ENCODE measurements around the gene SLC5A10. TPM values are rescaled to one million over a fixed set of nuclear protein-coding genes. Genes with fewer than 3 reads are reported as not detected.
"Not testable (repeated sequence)": the region's sequence is repeated elsewhere in the genome, so short reads cannot be mapped to it uniquely, and the experiment has no call there.

The SLC5A10 gene
- total and polyA plus RNA-seq, 8 donors: 0.60 to 1.0 (median 0.77) TPM; not detected in 2

GRCh38 chr17:19048826-19049225, 96.9 kb downstream of the SLC5A10 start:
- H3K4me3 ChIP-seq; intact Hi-C loops (cut with DNase I); H3K36me3 ChIP-seq; H3K27me3 ChIP-seq; DNase-seq; ATAC-seq; H3K27ac ChIP-seq; H3K9me3 ChIP-seq; H3K4me1 ChIP-seq: not testable (repeated sequence)

GRCh38 chr17:19055447-19055846, 103.5 kb downstream of the SLC5A10 start:
- H3K4me3 ChIP-seq; H3K4me1 ChIP-seq; H3K27ac ChIP-seq; DNase-seq; H3K36me3 ChIP-seq; H3K9me3 ChIP-seq; H3K27me3 ChIP-seq; intact Hi-C loops (cut with DNase I): not testable (repeated sequence)
- ATAC-seq: peak; percentile 72

- ATAC-seq: peak; percentile 9
- H3K27ac ChIP-seq; H3K4me1 ChIP-seq; H3K9me3 ChIP-seq; H3K36me3 ChIP-seq; H3K27me3 ChIP-seq; intact Hi-C loops (cut with DNase I); H3K4me3 ChIP-seq: not testable (repeated sequence)
- peak in 2 of 4 donors; percentile 6 to 31 for DNase-seq
Measured at GRCh38 chr17:19062009-19062717, 110.2 kb downstream of the SLC5A10 start.

GRCh38 chr17:19062718-19063325, 110.9 kb downstream of the SLC5A10 start:
- H3K36me3 ChIP-seq; H3K9me3 ChIP-seq; intact Hi-C loops (cut with DNase I); H3K4me3 ChIP-seq; H3K4me1 ChIP-seq; H3K27me3 ChIP-seq; DNase-seq; H3K27ac ChIP-seq: not testable (repeated sequence)
- ATAC-seq: peak; percentile 95

- H3K27me3 ChIP-seq; H3K4me3 ChIP-seq; H3K36me3 ChIP-seq; intact Hi-C loops (cut with DNase I); H3K4me1 ChIP-seq; H3K9me3 ChIP-seq: not testable (repeated sequence)
- DNase-seq: peak in 2 of 4 donors; percentile 87 to 92
- peak; percentile 50 for ATAC-seq
- H3K27ac ChIP-seq: peak overlapping the region; percentile 68 to 82
Measured at GRCh38 chr17:19063326-19063956, 111.5 kb downstream of the SLC5A10 start.

GRCh38 chr17:19064378-19064777, 112.4 kb downstream of the SLC5A10 start:
- H3K36me3 ChIP-seq; H3K4me3 ChIP-seq; H3K4me1 ChIP-seq; H3K27ac ChIP-seq; intact Hi-C loops (cut with DNase I); ATAC-seq; H3K9me3 ChIP-seq; H3K27me3 ChIP-seq: not testable (repeated sequence)
- DNase-seq: peak in 1 of 4 donors; percentile 0

GRCh38 chr17:19070318-19071168, 118.6 kb downstream of the SLC5A10 start:
- ATAC-seq: peak; percentile 99
- H3K4me3 ChIP-seq; intact Hi-C loops (cut with DNase I); H3K27me3 ChIP-seq; H3K4me1 ChIP-seq; H3K27ac ChIP-seq; H3K9me3 ChIP-seq; H3K36me3 ChIP-seq; DNase-seq: not testable (repeated sequence)

Other genes with a start within 250 kb of the SLC5A10 start
- gene FBXW10, start 208.1 kb upstream of the SLC5A10 start, total RNA-seq: under 1 TPM in 1 of 2 donors, not detected in 1; 0.55 TPM
- gene FBXW10, start 208.1 kb upstream of the SLC5A10 start, polyA plus RNA-seq (ENCODE audit: insufficient read length in 6 of 6): 1 to 10 TPM in 3 of 6 donors, under 1 TPM in 3; 0.84 to 1.4 (median 1.00) TPM
- gene TVP23B, start 171.0 kb upstream of the SLC5A10 start, total RNA-seq: 10 to 100 TPM; 38.5 to 48.6 TPM
- 10 to 100 TPM; 39.2 to 53.5 (median 45.3) TPM for gene TVP23B, start 171.0 kb upstream of the SLC5A10 start, polyA plus RNA-seq (ENCODE audit: insufficient read length in 6 of 6)
- 10 to 100 TPM; 27.3 to 29.8 TPM for gene PRPSAP2, start 94.0 kb upstream of the SLC5A10 start, total RNA-seq
- 10 to 100 TPM; 51.9 to 57.4 (median 55.4) TPM for gene PRPSAP2, start 94.0 kb upstream of the SLC5A10 start, polyA plus RNA-seq (ENCODE audit: insufficient read length in 6 of 6)
- gene FAM83G, start 52.6 kb downstream of the SLC5A10 start, total RNA-seq: 10 to 100 TPM in 1 of 2 donors, 1 to 10 TPM in 1; 8.8 to 12.1 TPM
- gene FAM83G, start 52.6 kb downstream of the SLC5A10 start, polyA plus RNA-seq (ENCODE audit: insufficient read length in 6 of 6): 1 to 10 TPM; 2.9 to 3.9 (median 3.5) TPM
- 10 to 100 TPM in 1 of 2 donors, 1 to 10 TPM in 1; 5.4 to 10.6 TPM for gene GRAP, start 94.8 kb downstream of the SLC5A10 start, total RNA-seq
- 10 to 100 TPM; 11.9 to 15.7 (median 14.3) TPM for gene GRAP, start 94.8 kb downstream of the SLC5A10 start, polyA plus RNA-seq (ENCODE audit: insufficient read length in 6 of 6)
- gene GRAPL, start 175.4 kb downstream of the SLC5A10 start, total RNA-seq: 1 to 10 TPM; 4.8 to 6.9 TPM
- gene GRAPL, start 175.4 kb downstream of the SLC5A10 start, polyA plus RNA-seq (ENCODE audit: insufficient read length in 6 of 6): 10 to 100 TPM in 5 of 6 donors, 1 to 10 TPM in 1; 8.4 to 18.5 (median 11.3) TPM

Measured in left lung (tissue), 10 donors.